Measurements from ENCODE around the gene RB1.

DNA sequence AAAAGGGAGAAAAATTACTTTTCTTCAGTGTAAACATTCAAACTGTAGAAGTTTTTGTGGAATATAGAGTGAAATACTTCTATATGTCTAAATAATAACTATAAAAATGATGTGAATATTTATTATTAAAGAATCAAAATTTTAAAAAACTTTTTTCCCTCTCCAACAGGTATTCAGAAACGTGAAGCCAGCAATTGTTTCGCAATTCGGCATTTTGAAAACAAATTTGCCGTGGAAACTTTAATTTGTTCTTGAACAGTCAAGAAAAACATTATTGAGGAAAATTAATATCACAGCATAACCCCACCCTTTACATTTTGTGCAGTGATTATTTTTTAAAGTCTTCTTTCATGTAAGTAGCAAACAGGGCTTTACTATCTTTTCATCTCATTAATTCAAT, 42.6 kb upstream of the RB1 start:
- TF ChIP-seq POLR2AphosphoS5 (IDR thresholded peaks at IDR 0.05; ENCODE audit: borderline replicate concordance, low read depth, low read length), result no peak
- TF ChIP-seq EZH2 (IDR thresholded peaks at IDR 0.05), result no peak

Data from SK-N-MC (cell line).